Calu3 (cell line): ENCODE data around the gene GRAMD1B. TPM values are rescaled to one million over a fixed set of nuclear protein-coding genes. Genes with fewer than 3 reads are reported as not detected.

Experiments used
- BruUV-seq: library from RNA; stranded (reverse); fragments of 400-500 nt; replicated peaks from 2 replicates; lab custom pipeline; 2021; lab: Mats Ljungman, UMichigan
- CTCF ChIA-PET: fragments of 300-600 bp; sonication (Branson Sonifier 250); formaldehyde crosslinking; loops from one replicate; lab custom pipeline; 2022; ENCODE audit warnings: antibody characterized with exemption; lab: Charles Lee
- DNase-seq: peaks from one replicate; pipeline ENCODE4 v3.0.0; 2022
- H3K27ac Mint-ChIP-seq: one replicate; pipeline ENCODE4 v1.8.0; 2022; ENCODE audit warnings: mixed read lengths; ENCODE audit not compliant: unreplicated experiment
- H3K27me3 Mint-ChIP-seq: one replicate; pipeline ENCODE4 v1.8.0; 2022; ENCODE audit warnings: mixed read lengths; ENCODE audit not compliant: unreplicated experiment
- H3K36me3 Mint-ChIP-seq: one replicate; pipeline ENCODE4 v1.8.0; 2022; ENCODE audit warnings: mild to moderate bottlenecking, moderate library complexity, mixed read lengths; ENCODE audit not compliant: insufficient read depth, unreplicated experiment
- H3K4me1 Mint-ChIP-seq: one replicate; pipeline ENCODE4 v1.8.0; 2022; ENCODE audit warnings: mild to moderate bottlenecking, low read depth, mixed read lengths; ENCODE audit not compliant: unreplicated experiment
- H3K4me3 Mint-ChIP-seq: one replicate; pipeline ENCODE4 v1.8.0; 2022; ENCODE audit warnings: mild to moderate bottlenecking, low read depth, moderate library complexity, mixed read lengths; ENCODE audit not compliant: unreplicated experiment
- H3K9me3 Mint-ChIP-seq: one replicate; pipeline ENCODE4 v1.8.0; 2022; ENCODE audit warnings: low read depth, mixed read lengths; ENCODE audit not compliant: unreplicated experiment
- CTCF ChIP-seq: fragments of 200-600 bp; IDR thresholded peaks from one replicate; pipeline ENCODE4 v1.8.0; 2022; ENCODE audit warnings: antibody characterized with exemption; ENCODE audit not compliant: unreplicated experiment
- intact Hi-C: fragments of 100-400 bp; cut with micrococcal nuclease; formaldehyde crosslinking; loops from one replicate; pipeline ENCODE4 v1.10.0; 2022; ENCODE audit not compliant: unreplicated experiment
- total RNA-seq: library from RNA; stranded (reverse); gene quantifications from 2 replicates; pipeline ENCODE4 v1.2.3, GENCODE V29; 2022

The GRAMD1B gene
- total RNA-seq, 1 experiment from 2014 or later, result 5.9 TPM

DNA sequence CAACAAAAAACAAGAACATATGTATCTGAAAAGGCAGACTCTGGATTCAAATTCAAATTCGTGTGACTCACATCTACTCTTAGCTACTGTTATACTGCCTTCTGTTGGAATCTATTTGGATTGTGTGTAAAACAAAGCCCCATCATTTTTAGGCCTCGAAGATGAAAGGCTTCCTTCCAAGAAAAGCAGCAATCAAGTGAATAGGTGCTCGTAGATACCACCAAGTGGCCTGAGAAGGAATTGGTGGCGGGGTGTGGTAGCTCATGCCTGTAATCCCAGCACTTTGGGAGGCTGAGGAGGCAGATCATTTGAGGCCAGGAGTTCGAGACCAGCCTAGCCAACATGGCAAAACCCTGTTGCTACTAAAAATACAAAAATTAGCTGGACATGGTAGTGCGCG, 4.2 kb downstream of the GRAMD1B start:
- H3K27ac Mint-ChIP-seq, result no peak overlapping the region
- intact Hi-C loops, result no loop called here
- CTCF ChIA-PET, result interaction anchor here (0.7 to 0.8 kb wide), 4 partner anchors 27 to 799 kb away, joined by 5 to 10 read pairs (median 6); no protein-coding TSS in a partner anchor
- H3K9me3 Mint-ChIP-seq, result no peaks in the 10 kb centered on the region
- no peaks in the 10 kb centered on the region for H3K4me1 Mint-ChIP-seq
- H3K36me3 Mint-ChIP-seq, result no peaks in the 10 kb centered on the region
- no peak for TF ChIP-seq CTCF
- peaks cover 63% of the 10 kb centered on the region for H3K27me3 Mint-ChIP-seq
- no peak overlapping the region for H3K4me3 Mint-ChIP-seq
- BruUV-seq, result no TSS peak
- peak; percentile 12 for DNase-seq

GRCh38 chr11:123434911-123435310, 4.8 kb downstream of the GRAMD1B start:
- no peak overlapping the region for H3K4me3 Mint-ChIP-seq

DNA sequence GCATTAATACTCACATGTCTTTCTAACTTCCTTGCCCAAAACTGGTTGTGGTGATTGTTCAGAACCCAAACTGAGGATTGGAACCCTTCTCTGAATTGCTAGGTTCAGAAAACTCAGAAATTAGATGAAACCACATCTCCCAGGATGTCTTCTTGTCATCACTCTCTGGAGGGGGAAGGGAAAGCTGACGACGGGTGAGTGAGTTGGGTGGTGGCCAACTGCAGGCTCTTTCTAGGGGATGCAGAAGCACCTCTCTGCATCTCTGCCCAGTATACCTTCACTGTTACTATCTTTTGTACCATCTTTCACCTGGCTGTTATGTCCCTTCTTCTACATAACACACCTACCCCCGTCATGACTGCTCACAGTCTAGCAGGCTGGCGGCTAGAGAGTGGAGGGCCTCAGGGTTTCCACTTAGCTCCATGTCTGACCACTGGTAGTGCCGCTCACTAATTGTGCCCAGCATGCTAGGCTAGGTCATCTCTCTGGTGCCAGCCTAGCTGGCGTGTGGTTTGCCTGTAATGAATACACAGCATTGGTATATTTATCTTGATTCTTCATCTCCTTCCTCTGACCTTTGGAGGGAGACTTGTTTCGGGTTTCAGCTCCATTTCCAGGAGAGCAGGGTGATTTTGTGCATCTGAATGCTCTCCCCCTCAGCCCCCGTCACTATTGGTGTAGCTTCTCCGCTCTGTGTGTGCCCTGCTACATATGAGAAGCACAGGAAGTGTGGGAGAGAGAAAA, 7.3 kb downstream of the GRAMD1B start:
- Mint-ChIP-seq H3K4me1 (no peaks in the 10 kb centered on the region), H3K4me3 (no peak overlapping the region), H3K9me3 (no peaks in the 10 kb centered on the region), H3K27me3 (peaks cover 37% of the 10 kb centered on the region), H3K27ac (no peak overlapping the region), H3K36me3 (no peaks in the 10 kb centered on the region)
- DNase-seq, result no peak
- no TSS peak for BruUV-seq
- CTCF ChIA-PET, result no interaction called here
- intact Hi-C loops, result no loop called here
- no peak for TF ChIP-seq CTCF

More at GRCh38 chr11:123434911-123435310, 4.8 kb downstream of the GRAMD1B start:
- CTCF ChIA-PET, result interaction anchor here (0.8 kb wide), 2 partner anchors 27 to 130 kb away, joined by 5 to 8 read pairs; no protein-coding TSS in a partner anchor
- no peaks in the 10 kb centered on the region for H3K4me1 Mint-ChIP-seq
- no peaks in the 10 kb centered on the region for H3K9me3 Mint-ChIP-seq
- DNase-seq, result no peak
- peaks cover 56% of the 10 kb centered on the region for H3K27me3 Mint-ChIP-seq
- no peak overlapping the region for H3K27ac Mint-ChIP-seq
- TF ChIP-seq CTCF, result no peak
- no peaks in the 10 kb centered on the region for H3K36me3 Mint-ChIP-seq
- intact Hi-C loops, result no loop called here
- BruUV-seq, result no TSS peak

DNA sequence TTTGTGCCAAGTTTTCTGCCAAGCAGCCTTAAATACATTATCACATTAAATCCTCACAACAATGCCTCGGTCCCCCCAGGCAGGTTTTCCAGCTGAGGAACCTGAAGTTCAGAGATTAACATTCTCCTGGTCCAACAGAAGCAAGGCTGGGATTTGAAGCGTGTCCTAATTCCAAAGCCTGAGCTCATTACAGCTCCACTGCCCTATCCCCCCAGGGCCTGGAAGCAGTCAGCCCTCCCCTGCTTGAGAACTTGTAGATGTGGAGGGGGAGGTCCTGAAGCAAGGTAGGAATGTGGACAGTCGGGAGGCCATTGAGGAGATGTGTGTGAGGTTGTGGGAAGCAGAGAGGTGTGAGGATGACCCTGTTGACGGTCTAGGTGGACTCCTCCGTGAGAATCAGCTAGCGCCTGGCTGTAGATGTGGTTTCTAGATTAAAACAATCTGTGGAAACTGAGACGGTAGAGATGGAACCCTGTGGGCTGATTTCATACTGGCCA, 8.1 kb downstream of the GRAMD1B start:
- Mint-ChIP-seq H3K27ac (no peak overlapping the region), H3K4me1 (no peaks in the 10 kb centered on the region), H3K4me3 (no peak overlapping the region), H3K27me3 (peaks cover 29% of the 10 kb centered on the region), H3K36me3 (no peaks in the 10 kb centered on the region), H3K9me3 (no peaks in the 10 kb centered on the region)
- TF ChIP-seq CTCF, result no peak
- intact Hi-C loops, result no loop called here
- no TSS peak for BruUV-seq
- DNase-seq, result no peak
- CTCF ChIA-PET, result interaction anchor here (0.6 kb wide), 1 partner anchor 17 kb away, joined by 3 read pairs; no protein-coding TSS in a partner anchor
